HG03469 (cell line): Measurements from ENCODE around the gene EFNA4.

ENCODE experiments used
- ATAC-seq: cut with Tn5 transposase; IDR thresholded peaks from one replicate; pipeline ENCODE4 v1.9.1; 2021; ENCODE audit warnings: mild to moderate bottlenecking, moderate library complexity, moderate number of reproducible peaks; ENCODE audit not compliant: unreplicated experiment

EFNA4 gene

GRCh38 chr1:155085504-155086127, 22.1 kb downstream of the EFNA4 start:
- no peak for ATAC-seq

GRCh38 chr1:155086128-155086741, 22.7 kb downstream of the EFNA4 start:
- ATAC-seq: no peak

- no peak for ATAC-seq
These were observed 23.5 kb downstream of the EFNA4 start for GRCh38 chr1:155086856-155087535.

GRCh38 chr1:155091071-155092051, 27.8 kb downstream of the EFNA4 start:
- no peak for ATAC-seq

- no peak for ATAC-seq
These were observed 28.6 kb downstream of the EFNA4 start for GRCh38 chr1:155092131-155092530.

- no peak for ATAC-seq
These were observed 29.1 kb downstream of the EFNA4 start for GRCh38 chr1:155092641-155093040.

GRCh38 chr1:155093911-155094621, 30.5 kb downstream of the EFNA4 start:
- no peak for ATAC-seq

GRCh38 chr1:155094622-155094948, 31.0 kb downstream of the EFNA4 start:
- no peak for ATAC-seq

- no peak for ATAC-seq
These were observed 35.8 kb downstream of the EFNA4 start for GRCh38 chr1:155099331-155099730.

GRCh38 chr1:155103325-155103724, 39.8 kb downstream of the EFNA4 start:
- no peak for ATAC-seq

- ATAC-seq: no peak
These were observed 41.3 kb downstream of the EFNA4 start for GRCh38 chr1:155104605-155105534.

- ATAC-seq: no peak
These were observed 42.1 kb downstream of the EFNA4 start for GRCh38 chr1:155105604-155106011.

GRCh38 chr1:155106862-155107261, 43.3 kb downstream of the EFNA4 start:
- ATAC-seq: no peak

GRCh38 chr1:155107309-155108264, 44.0 kb downstream of the EFNA4 start:
- no peak for ATAC-seq

GRCh38 chr1:155108296-155108695, 44.8 kb downstream of the EFNA4 start:
- no peak for ATAC-seq

GRCh38 chr1:155110381-155110780, 46.8 kb downstream of the EFNA4 start:
- no peak for ATAC-seq

- no peak for ATAC-seq
These were observed 47.3 kb downstream of the EFNA4 start for GRCh38 chr1:155110826-155111225.

- ATAC-seq: no peak
These were observed 50.0 kb downstream of the EFNA4 start for GRCh38 chr1:155113450-155113980.
